Measurements from ENCODE around the gene CMYA5. TPM values are rescaled to one million over a fixed set of nuclear protein-coding genes. Genes with fewer than 3 reads are reported as not detected.

Gene CMYA5
- total and polyA plus RNA-seq, 2 experiments from 2014 or later, result 19.8 to 87.2 TPM

- H3K4me3 ChIP-seq, result no peak overlapping the region
- H3K27me3 ChIP-seq, result no peaks in the 10 kb centered on the region
- no peaks in the 10 kb centered on the region for H3K9me3 ChIP-seq (ENCODE audit: low read depth)
- no peaks in the 10 kb centered on the region for H3K4me1 ChIP-seq (ENCODE audit: low read depth)
- TF ChIP-seq CTCF (IDR thresholded peaks at IDR 0.05; ENCODE audit: low read depth, low read length), result no peak
- no peak overlapping the region for H3K27ac ChIP-seq
- peaks cover 82% of the 10 kb centered on the region for H3K36me3 ChIP-seq
- no peak for DNase-seq (ENCODE audit: low read depth in 1 of 2, low spot score in 1 of 2)
Observed at GRCh38 chr5:79793304-79793703, 103.7 kb downstream of the CMYA5 start.

GRCh38 chr5:79793722-79794121 lies 104.1 kb downstream of the CMYA5 start:
- TF ChIP-seq CTCF (IDR thresholded peaks at IDR 0.05; ENCODE audit: low read depth, low read length), result no peak
- Histone ChIP-seq H3K27ac (no peak overlapping the region), H3K4me1 (ENCODE audit: low read depth) (no peaks in the 10 kb centered on the region), H3K9me3 (ENCODE audit: low read depth) (no peaks in the 10 kb centered on the region), H3K27me3 (no peaks in the 10 kb centered on the region), H3K36me3 (peaks cover 86% of the 10 kb centered on the region), H3K4me3 (no peak overlapping the region)
- DNase-seq (ENCODE audit: low read depth in 1 of 2, low spot score in 1 of 2), result no peak

DNA sequence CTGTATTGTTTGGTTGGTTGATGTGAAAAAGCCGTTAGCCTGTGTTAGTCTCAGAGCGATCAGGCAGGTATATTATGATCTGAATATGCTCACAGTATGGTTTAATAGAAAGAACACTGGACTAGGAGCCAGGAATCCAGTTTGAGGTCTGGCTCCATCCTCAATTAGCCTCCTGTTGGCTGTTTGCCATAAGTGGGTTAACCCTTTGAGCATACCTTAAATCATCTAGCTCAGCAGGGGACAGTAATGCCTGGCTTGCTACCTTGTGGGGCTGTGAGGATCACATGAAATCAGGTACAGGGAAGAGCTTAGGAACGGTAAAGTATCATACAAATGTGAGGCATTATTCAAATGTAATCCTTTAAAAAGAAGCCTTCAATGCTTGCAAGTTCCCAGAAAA lies 104.7 kb downstream of the CMYA5 start:
- H3K4me1 ChIP-seq (ENCODE audit: low read depth), result no peaks in the 10 kb centered on the region
- TF ChIP-seq CTCF (IDR thresholded peaks at IDR 0.05; ENCODE audit: low read depth, low read length), result no peak
- no peak overlapping the region for H3K27ac ChIP-seq
- H3K27me3 ChIP-seq, result no peaks in the 10 kb centered on the region
- no peak for DNase-seq (ENCODE audit: low read depth in 1 of 2, low spot score in 1 of 2)
- H3K4me3 ChIP-seq, result no peak overlapping the region
- peaks cover 86% of the 10 kb centered on the region for H3K36me3 ChIP-seq
- no peaks in the 10 kb centered on the region for H3K9me3 ChIP-seq (ENCODE audit: low read depth)

GRCh38 chr5:79795764-79796398 lies 106.2 kb downstream of the CMYA5 start:
- peak overlapping the region; percentile 38 for H3K27ac ChIP-seq
- H3K4me1 ChIP-seq (ENCODE audit: low read depth), result no peaks in the 10 kb centered on the region
- DNase-seq (ENCODE audit: low read depth in 1 of 2, low spot score in 1 of 2), result peak in 1 of 2 donors; percentile 66
- peaks cover 88% of the 10 kb centered on the region for H3K36me3 ChIP-seq
- TF ChIP-seq CTCF (IDR thresholded peaks at IDR 0.05; ENCODE audit: low read depth, low read length), result no peak
- no peaks in the 10 kb centered on the region for H3K9me3 ChIP-seq (ENCODE audit: low read depth)
- no peaks in the 10 kb centered on the region for H3K27me3 ChIP-seq
- no peak overlapping the region for H3K4me3 ChIP-seq

DNA sequence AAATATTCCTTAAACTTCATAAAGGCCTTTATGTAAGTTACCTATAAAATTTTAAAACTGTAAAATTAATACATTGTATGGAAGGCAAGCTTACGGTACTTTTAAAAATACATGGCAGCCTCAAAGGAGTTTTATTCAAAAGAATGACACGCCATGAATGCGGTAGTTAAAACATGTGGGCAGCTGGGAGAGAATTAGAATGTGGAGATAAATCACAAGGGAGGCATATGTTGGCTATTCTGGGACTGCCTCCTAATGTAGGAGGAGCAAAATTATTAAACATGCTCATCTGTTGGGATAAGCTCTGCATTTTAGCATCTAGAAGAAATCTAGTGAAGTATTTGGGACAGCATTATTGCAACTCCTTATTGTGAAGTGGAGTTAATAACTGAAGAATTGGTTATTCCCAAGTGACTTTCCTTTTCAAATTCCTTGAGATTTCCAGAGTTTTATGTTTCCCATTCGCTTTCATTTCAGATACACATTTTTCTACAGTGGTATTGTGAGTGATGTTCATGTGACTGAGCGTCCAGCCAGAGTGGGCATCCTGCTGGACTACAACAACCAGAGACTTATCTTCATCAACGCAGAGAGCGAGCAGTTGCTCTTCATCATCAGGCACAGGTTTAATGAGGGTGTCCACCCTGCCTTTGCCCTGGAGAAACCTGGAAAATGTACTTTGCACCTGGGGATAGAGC lies 109.4 kb downstream of the CMYA5 start:
- no peak for TF ChIP-seq CTCF (IDR thresholded peaks at IDR 0.05; ENCODE audit: low read depth, low read length)
- Histone ChIP-seq H3K36me3 (peaks cover 68% of the 10 kb centered on the region), H3K27me3 (no peaks in the 10 kb centered on the region), H3K9me3 (ENCODE audit: low read depth) (no peaks in the 10 kb centered on the region), H3K4me1 (ENCODE audit: low read depth) (no peaks in the 10 kb centered on the region), H3K27ac (no peak overlapping the region), H3K4me3 (no peak overlapping the region)
- no peak for DNase-seq (ENCODE audit: low read depth in 1 of 2, low spot score in 1 of 2)
